ENCODE data around the gene AIFM2.

DNA sequence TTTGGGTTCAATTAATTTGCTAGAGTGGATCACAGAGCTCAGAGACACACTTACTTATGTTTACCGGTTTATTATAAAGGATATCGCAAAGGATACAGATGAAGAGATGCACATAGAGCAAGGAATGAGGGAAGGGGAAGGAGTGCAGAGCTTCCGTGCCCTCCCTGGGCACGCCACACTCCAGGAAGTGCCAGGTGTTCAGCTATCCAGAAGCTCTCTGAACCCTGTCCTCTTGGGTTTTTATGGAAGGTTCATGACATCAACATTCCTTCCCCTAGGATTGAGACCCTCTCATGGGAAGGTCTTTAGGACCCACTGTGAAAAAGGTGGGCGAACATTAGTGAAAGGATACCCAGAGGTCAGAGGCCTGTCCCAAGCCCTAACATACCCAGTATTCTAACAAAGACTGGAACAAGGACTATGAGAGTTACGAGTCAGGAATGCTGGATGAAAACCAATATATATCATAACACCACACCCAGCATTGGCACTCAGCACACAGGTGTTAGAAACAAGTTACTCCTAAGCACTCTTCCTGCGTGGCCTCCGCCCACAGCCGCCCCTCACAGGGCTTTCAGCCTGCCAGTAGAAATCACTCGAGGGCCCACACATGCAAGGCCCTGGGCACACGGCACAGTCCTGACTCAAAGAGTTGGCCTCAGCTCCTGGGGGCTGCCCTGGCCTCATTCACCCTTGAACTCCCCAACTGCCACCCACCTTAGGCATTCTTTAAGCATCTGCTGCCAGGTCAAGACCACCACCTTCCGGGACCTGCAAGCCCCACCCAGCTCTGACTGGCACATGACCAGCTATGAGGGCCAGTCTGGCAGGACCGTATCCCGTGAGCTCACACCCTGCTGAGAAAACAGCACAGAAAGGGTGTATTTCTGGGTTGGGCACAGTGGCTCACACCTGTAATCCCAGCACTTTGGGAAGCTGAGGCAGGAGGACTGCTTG lies 5.6 kb upstream of the AIFM2 start:
- no peak for TF ChIP-seq POLR2A (IDR thresholded peaks at IDR 0.05)
- TF ChIP-seq, protein P1, sequence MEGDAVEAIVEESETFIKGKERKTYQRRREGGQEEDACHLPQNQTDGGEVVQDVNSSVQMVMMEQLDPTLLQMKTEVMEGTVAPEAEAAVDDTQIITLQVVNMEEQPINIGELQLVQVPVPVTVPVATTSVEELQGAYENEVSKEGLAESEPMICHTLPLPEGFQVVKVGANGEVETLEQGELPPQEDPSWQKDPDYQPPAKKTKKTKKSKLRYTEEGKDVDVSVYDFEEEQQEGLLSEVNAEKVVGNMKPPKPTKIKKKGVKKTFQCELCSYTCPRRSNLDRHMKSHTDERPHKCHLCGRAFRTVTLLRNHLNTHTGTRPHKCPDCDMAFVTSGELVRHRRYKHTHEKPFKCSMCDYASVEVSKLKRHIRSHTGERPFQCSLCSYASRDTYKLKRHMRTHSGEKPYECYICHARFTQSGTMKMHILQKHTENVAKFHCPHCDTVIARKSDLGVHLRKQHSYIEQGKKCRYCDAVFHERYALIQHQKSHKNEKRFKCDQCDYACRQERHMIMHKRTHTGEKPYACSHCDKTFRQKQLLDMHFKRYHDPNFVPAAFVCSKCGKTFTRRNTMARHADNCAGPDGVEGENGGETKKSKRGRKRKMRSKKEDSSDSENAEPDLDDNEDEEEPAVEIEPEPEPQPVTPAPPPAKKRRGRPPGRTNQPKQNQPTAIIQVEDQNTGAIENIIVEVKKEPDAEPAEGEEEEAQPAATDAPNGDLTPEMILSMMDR (IDR thresholded peaks at IDR 0.05): no peak
- TF ChIP-seq POLR2AphosphoS5 (IDR thresholded peaks at IDR 0.05): no peak
- TF ChIP-seq EP300 (IDR thresholded peaks at IDR 0.05): no peak
